Renal cortical epithelial cell (primary cell): Measurements from ENCODE around the gene MCF2L2. TPM values are rescaled to one million over a fixed set of nuclear protein-coding genes. Genes with fewer than 3 reads are reported as not detected.
A peak's percentile ranks its signal among the peaks of the same experiment; 100 is the strongest.
"Not testable (repeated sequence)": the region's sequence is repeated elsewhere in the genome, so short reads cannot be mapped to it uniquely, and the experiment has no call there.

Source experiments
- DNase-seq: peaks from one replicate; pipeline ENCODE4 v3.0.0-alpha.2; 2011; ENCODE audit warnings: low read depth
- total RNA-seq: library from RNA; depleted of rRNA; stranded (reverse); fragments of >200 nt; gene quantifications from 2 replicates; pipeline ENCODE4 v1.2.3, GENCODE V29; 2014

Gene MCF2L2, protein sequence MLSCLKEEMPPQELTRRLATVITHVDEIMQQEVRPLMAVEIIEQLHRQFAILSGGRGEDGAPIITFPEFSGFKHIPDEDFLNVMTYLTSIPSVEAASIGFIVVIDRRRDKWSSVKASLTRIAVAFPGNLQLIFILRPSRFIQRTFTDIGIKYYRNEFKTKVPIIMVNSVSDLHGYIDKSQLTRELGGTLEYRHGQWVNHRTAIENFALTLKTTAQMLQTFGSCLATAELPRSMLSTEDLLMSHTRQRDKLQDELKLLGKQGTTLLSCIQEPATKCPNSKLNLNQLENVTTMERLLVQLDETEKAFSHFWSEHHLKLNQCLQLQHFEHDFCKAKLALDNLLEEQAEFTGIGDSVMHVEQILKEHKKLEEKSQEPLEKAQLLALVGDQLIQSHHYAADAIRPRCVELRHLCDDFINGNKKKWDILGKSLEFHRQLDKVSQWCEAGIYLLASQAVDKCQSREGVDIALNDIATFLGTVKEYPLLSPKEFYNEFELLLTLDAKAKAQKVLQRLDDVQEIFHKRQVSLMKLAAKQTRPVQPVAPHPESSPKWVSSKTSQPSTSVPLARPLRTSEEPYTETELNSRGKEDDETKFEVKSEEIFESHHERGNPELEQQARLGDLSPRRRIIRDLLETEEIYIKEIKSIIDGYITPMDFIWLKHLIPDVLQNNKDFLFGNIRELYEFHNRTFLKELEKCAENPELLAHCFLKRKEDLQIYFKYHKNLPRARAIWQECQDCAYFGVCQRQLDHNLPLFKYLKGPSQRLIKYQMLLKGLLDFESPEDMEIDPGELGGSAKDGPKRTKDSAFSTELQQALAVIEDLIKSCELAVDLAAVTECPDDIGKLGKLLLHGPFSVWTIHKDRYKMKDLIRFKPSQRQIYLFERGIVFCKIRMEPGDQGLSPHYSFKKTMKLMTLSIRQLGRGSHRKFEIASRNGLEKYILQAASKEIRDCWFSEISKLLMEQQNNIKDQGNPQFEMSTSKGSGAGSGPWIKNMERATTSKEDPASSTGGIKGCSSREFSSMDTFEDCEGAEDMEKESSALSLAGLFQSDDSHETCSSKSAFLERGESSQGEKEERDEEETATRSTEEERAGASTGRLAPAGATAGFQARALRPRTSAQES
- total RNA-seq: 0.25 and 2.1 TPM in 2 replicates

GRCh38 chr3:183428447-183429211 is at the start of gene MCF2L2:
TSS of gene MCF2L2 (minus strand) at chr3:183428619. CDS start at chr3:183427977, 642 bp downstream.
- DNase-seq: no peak

- DNase-seq: no peak
Observed at GRCh38 chr3:183477801-183478456, 49.5 kb upstream of the MCF2L2 start.

DNA sequence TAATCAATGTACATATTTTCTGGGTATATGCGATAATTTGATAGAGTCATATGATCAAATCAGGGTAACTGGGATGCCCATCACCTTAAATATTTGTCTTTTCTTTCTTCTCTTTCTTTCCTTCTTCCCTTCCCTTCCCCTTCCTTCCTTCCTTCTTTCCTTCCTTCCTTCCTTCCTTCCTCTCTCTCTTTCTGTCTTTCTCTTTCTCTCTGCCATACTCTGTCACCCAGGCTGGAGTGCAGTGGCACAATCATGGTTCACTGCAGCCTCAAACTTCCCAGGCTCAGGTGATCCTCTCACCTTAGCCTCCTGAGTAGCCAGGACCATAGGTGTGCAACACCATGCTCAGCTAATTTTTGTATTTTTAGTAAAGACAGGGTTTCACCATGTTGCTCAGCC is 47.3 kb upstream of the MCF2L2 start:
- not testable (repeated sequence) for DNase-seq

GRCh38 chr3:183475016-183475763 is 46.8 kb upstream of the MCF2L2 start:
- DNase-seq: no peak

DNA sequence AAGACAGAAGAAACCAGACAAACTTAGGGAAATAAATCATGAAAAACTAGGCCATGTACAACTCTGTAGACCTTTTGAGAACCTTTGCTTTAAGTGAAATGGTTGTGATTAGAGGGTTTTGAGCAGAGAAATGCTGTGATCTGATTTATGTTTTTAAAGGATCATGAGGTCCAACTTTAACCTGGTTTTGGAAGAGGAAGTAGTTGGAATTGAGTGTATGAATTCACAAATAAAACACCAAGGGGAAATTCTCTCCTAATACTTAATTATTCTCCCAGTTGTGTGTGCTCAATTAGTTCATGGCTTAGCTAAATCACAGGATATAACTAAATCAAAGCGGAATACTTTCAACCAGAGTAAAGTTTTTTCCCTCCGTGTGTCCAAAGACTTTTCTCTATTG is 45.5 kb upstream of the MCF2L2 start:
- no peak for DNase-seq

GRCh38 chr3:183472155-183472554 is 43.7 kb upstream of the MCF2L2 start:
- no peak for DNase-seq

DNA sequence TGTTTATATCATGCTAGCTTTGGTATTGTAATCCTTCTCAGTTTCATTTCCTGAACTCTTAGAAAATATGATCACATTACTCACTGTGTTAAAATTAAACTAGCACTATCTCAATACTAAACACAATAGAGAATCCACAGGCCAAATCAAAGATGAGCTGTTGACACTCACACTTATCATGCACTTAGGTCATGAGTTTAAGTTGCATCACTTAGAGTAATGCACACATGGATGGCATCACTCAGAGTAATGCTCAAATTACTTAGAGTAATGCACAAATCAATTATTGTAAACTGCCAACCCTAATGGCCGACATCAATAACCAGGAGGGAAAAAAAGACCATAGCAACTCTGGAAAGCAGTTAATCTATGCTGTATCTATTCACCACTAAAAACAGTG is 40.0 kb upstream of the MCF2L2 start:
- no peak for DNase-seq

DNA sequence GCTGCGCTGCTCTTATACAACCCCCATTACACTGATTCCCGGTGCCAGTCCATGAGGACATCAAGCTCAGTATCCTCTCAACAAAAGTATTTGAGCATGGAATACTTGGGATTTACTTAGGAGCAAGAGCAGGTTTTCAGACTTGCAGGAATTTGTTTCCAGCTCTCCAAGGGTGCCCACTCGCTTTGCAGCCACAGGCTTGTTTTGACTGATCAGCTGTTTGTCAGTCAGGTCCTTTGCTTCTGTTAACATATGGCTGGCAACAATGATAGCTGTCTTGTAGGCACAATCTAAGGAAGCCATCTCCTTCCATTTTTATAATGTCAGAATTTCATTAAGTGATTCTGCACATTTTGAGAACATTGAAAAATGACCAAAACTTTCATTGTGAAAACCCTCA is 38.2 kb upstream of the MCF2L2 start:
- DNase-seq: no peak

DNA sequence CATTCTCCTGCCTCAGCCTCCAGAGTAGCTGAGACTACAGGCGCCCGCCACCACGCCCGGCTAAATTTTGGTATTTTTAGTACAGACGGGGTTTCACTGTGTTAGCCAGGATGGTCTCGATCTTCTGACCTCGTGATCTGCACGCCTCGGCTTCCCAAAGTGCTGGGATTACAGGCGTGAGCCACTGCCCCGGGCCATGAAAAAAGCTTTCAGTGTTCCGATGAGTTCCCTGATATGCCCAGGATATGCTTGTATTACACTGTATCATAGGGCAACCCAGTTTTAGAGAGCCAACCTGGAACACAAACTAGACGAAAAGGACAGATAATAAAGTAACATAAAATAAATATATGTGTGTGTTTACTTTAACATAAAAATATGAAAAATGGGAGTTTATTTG is 37.3 kb upstream of the MCF2L2 start:
- not testable (repeated sequence) for DNase-seq

DNA sequence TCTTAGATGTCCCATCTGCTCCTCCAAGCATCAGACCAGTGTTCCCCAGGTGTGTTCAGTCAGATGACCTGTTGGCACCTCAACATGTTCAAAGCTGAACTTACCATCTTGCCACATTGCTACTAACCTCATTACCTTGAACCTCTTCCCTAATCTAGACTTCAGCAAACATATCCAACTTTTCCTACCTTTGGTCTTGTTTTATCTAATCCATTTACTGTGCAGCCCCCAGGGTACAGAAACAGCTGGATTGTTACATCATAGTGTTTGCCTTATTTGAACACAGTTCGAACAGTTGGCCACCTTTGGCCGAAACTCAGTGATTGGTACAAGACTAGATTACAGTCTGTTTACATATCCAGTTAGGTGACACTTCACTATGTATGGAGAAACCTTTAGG is 36.1 kb upstream of the MCF2L2 start:
- no peak for DNase-seq

DNA sequence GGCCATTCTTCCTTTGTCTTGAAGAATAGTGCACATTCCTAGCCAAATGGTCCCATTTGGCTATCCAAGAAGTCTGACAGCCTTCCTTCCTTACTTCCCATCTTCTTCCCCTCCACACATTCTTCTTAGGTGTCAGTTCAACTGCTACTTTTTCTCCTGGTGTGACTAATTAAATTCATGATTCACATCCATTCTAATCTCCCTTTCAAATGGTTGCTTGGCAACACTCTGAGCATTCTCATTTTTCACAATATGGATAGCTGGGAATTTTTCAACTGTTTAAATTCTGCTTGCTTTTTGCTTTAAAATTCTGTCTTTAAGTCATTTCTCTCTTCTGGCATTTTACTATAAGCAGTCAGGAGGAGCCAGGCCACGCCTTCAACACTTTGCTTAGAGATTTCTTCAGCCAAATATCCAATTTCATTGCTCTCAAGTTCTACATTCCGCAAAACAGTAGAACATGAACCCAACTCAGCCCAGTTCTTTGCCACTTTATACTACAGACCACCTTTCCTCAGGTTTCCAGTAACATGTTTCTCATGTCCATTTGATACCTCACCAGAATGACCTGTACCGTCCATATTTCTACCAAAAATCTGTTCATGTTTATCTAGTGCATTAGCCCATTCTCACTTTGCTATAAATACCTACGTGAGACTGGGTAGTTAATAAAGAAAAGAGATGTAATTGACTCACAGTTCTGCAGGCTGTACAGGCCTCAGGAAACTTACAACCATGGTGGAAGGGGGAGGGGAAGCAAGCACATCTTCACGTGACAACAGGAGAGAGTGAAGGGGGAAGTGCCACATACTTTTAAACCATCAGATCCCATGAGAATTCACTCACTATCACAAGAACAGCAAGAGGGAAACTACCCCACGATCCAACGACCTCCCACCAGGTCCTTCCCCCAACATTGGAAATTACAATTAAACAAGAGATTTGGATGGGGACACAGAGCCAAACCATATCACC is 31.9 kb upstream of the MCF2L2 start:
- peak; percentile 16 for DNase-seq

GRCh38 chr3:183455089-183455488 is 26.7 kb upstream of the MCF2L2 start:
- peak; percentile 57 for DNase-seq

DNA sequence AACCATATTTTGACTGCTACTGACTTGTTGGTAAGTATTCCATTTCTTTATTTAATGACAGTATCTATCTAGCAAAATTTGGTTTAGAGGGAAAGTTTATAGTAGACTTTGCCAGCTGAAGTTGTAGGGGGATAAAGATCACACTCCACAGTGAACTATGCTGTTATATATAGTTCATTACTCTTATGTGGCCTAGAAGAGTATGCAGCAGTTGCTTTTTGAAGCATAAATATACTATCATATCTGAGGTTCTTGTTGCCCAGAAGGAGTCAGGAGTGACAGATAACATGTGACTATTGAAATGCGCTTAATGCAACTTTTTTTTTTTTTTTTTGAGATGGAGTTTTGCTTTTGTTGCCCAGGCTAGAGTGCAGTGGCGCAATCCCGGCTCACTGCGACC is 25.6 kb upstream of the MCF2L2 start:
- DNase-seq: no peak

- DNase-seq: no peak
Observed at GRCh38 chr3:183449791-183450190, 21.4 kb upstream of the MCF2L2 start.

GRCh38 chr3:183449391-183449790 is 21.0 kb upstream of the MCF2L2 start:
- peak; percentile 58 for DNase-seq

DNA sequence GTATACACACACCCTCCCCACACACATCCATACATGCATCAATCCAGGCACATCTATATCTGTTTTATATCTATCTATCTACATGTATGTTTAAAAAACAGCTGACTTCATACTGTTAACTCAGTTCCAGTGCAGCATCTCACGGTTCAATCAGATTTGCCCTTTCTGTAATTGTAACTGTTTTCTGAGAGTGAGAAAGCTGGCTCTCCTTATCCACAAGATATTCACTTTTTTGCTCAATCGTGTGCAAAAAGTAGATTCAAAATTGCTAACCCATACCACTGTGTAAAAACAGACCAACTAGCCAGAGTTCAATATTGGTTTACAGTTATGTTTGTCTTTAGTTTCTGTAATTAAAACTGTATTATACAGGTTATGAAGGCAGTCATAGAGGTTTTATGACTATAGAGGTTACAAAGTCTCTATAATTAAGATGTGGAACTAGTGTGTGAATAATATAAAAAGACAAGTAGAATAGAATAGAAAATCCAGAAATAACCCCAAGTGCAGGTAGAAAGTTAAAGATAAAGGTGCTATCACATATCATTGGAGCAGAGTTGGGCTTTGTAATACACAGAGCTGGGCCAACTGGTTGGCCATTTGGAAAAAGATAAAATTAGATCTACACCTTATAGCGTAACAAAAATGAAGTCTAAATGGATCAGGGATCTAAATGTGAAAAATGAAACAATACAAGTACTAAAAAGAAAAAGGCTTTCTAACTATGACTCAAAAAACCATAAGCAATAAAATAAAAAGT is 20.1 kb upstream of the MCF2L2 start:
- no peak for DNase-seq

GRCh38 chr3:183447206-183448001 is 19.0 kb upstream of the MCF2L2 start:
- peak; percentile 79 for DNase-seq

DNA sequence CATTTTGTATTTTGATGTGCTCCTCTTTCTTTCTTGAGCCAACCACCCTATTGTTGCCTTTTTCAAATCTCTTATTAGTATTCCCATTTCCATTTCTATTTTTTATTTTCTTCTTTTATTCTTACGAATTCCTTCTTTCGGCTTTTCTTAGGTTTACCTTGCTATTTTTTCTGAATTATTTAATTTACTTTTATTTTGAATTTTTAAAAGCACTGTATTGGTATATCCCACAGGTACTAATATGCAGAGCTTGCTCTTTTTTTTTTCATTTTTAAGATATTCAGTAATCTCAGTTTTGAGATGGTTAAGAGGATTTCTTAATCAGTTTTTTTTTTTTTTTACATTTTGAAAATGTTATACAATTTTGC is 18.4 kb upstream of the MCF2L2 start:
- DNase-seq: no peak
